AG04450 (cell line): ENCODE measurements around the gene KCNMA1. TPM values are rescaled to one million over a fixed set of nuclear protein-coding genes. Genes with fewer than 3 reads are reported as not detected.

Experiments used
- CTCF ChIA-PET: fragments of 300-600, 350-600 bp; formaldehyde crosslinking; extraction: SDS; loops from one replicate; lab custom pipeline; 2022; ENCODE audit warnings: antibody characterized with exemption, inconsistent platforms; lab: Charles Lee
- POLR2A ChIA-PET: fragments of 350-600 bp; formaldehyde crosslinking; extraction: SDS; loops from one replicate; lab custom pipeline; 2021; ENCODE audit warnings: antibody characterized with exemption, inconsistent platforms; lab: Yijun Ruan, JAX
- DNase-seq: peaks from one replicate; pipeline ENCODE4 v3.0.0-alpha.2; 2011; ENCODE audit warnings: low read depth, low spot score
- H3K27ac ChIP-seq: one replicate; pipeline ENCODE4 v1.5.1; 2012; ENCODE audit warnings: low read depth, low read length, control low read depth
- H3K27me3 ChIP-seq: one replicate; pipeline ENCODE4 v1.6.0; 2012; ENCODE audit warnings: low read length; ENCODE audit not compliant: control insufficient read depth, insufficient read depth
- H3K4me3 ChIP-seq: 2 replicates; pipeline ENCODE4 v1.5.1; 2011; ENCODE audit warnings: mild to moderate bottlenecking, low read depth, low read length, control low read depth
- H3K9me3 ChIP-seq: 2 replicates; pipeline ENCODE4 v1.5.1; 2012; ENCODE audit warnings: low read length; ENCODE audit not compliant: control insufficient read depth, insufficient read depth
- CTCF ChIP-seq: IDR thresholded peaks from 2 replicates; pipeline ENCODE4 v1.5.1; 2011; ENCODE audit warnings: low read depth, low read length, control low read depth, inconsistent platforms
- polyA plus RNA-seq: library from polyadenylated mRNA; depleted of rRNA; stranded (reverse); fragments of >200 nt; gene quantifications from 2 replicates; pipeline ENCODE4 v1.2.3, GENCODE V29; 2011

Gene KCNMA1
- polyA plus RNA-seq, 1 experiment: 58.8 TPM

GRCh38 chr10:77023396-77023795, 614.2 kb downstream of the KCNMA1 start:
- POLR2A ChIA-PET: no interaction called here
- Histone ChIP-seq H3K9me3 (no peaks in the 10 kb centered on the region), H3K27me3 (no peaks in the 10 kb centered on the region), H3K4me3 (no peak overlapping the region), H3K27ac (no peak overlapping the region)
- no peak for TF ChIP-seq CTCF
- DNase-seq: no peak
- CTCF ChIA-PET: no interaction called here

DNA sequence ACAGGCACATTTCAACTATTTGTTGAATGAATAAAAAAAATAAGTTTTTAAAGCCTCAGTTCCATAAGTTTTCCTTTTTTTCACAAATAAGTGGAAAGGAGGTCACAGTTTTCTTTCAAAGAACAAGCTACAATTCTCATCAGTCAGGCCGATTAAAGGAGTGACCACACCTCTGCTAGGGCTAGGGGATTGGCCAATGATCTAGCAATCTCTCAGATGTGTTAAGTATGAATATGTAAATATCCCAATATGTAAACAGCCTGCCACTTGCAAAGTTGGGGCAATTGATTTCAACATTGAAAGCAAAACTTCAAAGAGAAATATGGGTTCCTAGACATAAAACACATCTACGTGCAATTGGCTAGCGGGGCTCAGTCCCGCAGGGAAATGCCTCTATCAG, 614.9 kb downstream of the KCNMA1 start:
- ChIA-PET POLR2A (no interaction called here), CTCF (interaction anchor here (1.0 kb wide), 1 partner anchor 37 kb away, joined by 3 read pairs; no protein-coding TSS in a partner anchor)
- no peaks in the 10 kb centered on the region for H3K27me3 ChIP-seq
- H3K9me3 ChIP-seq: no peaks in the 10 kb centered on the region
- H3K27ac ChIP-seq: no peak overlapping the region
- no peak overlapping the region for H3K4me3 ChIP-seq
- TF ChIP-seq CTCF: no peak
- no peak for DNase-seq

- DNase-seq: no peak
- Histone ChIP-seq H3K27ac (no peak overlapping the region), H3K9me3 (no peaks in the 10 kb centered on the region), H3K4me3 (no peak overlapping the region), H3K27me3 (no peaks in the 10 kb centered on the region)
- no peak for TF ChIP-seq CTCF
- ChIA-PET CTCF (interaction anchor here (1.0 kb wide), 1 partner anchor 37 kb away, joined by 3 read pairs; no protein-coding TSS in a partner anchor), POLR2A (no interaction called here)
Measured at GRCh38 chr10:77021966-77022490, 615.6 kb downstream of the KCNMA1 start.

DNA sequence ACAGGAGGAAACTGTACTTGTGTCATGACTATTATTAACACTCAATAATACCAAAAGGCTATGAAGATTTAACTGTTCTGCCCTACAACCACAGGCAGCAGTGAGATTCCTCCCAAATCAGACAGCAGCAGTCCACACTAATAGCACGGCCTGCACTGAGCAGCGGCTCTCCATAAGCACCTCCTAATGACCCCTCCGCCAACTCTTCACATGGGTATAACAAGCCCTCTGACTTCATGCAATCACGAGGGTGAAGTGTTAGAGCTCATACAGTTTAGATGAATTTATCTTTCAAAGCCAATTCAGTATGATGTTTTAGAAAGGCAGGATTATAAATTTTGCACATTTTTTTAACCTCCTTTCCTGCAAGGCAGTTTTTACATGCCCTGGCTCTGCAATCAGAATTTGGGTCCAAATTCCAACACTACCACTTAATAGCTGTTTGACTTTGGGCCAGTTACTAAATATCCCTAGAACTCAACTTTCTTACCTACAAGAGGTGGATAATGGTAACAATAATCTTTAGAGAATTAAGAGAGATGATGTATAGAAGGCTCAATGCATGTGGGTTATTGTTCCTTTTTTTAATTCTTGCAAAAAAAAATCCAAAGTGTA, 617.1 kb downstream of the KCNMA1 start:
- TF ChIP-seq CTCF: no peak
- Histone ChIP-seq H3K27ac (no peak overlapping the region), H3K4me3 (no peak overlapping the region), H3K27me3 (no peaks in the 10 kb centered on the region), H3K9me3 (no peaks in the 10 kb centered on the region)
- ChIA-PET POLR2A (no interaction called here), CTCF (interaction anchor here (1.2 kb wide), 1 partner anchor 9 kb away, joined by 3 read pairs; no protein-coding TSS in a partner anchor)
- DNase-seq: no peak

- H3K27ac ChIP-seq: no peak overlapping the region
- H3K4me3 ChIP-seq: no peak overlapping the region
- POLR2A ChIA-PET: interaction anchor here (0.6 kb wide), 1 partner anchor 1654 kb away, joined by 3 read pairs; no protein-coding TSS in a partner anchor
- no peaks in the 10 kb centered on the region for H3K9me3 ChIP-seq
- TF ChIP-seq CTCF: no peak
- H3K27me3 ChIP-seq: no peaks in the 10 kb centered on the region
- no peak for DNase-seq
- CTCF ChIA-PET: interaction anchor here (1.0 kb wide), 2 partner anchors 11 to 32 kb away, joined by 3 read pairs; no protein-coding TSS in a partner anchor
Measured at GRCh38 chr10:77016855-77017254, 620.8 kb downstream of the KCNMA1 start.
